Measurements from ENCODE around the gene PDE4B.

DNA sequence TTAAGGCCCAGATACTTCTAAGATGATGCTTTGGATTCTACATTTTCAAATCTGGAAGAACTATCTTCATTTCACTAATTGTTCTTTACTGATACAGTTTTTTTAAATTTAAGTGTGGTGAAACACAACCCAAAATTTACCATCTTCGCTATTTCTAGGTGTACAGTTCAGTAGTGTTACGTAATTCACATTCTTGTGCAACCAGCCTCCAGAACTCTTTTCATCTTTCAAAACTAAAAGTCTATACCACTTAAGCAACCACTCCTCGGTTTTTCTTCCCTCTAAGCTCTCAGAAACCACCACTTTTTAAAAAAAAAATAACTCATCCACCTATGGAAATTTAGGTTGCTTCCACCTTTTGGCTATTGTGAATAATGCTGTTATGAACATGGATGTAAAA is 220.7 kb downstream of the PDE4B start:
- TF ChIP-seq, protein P1, sequence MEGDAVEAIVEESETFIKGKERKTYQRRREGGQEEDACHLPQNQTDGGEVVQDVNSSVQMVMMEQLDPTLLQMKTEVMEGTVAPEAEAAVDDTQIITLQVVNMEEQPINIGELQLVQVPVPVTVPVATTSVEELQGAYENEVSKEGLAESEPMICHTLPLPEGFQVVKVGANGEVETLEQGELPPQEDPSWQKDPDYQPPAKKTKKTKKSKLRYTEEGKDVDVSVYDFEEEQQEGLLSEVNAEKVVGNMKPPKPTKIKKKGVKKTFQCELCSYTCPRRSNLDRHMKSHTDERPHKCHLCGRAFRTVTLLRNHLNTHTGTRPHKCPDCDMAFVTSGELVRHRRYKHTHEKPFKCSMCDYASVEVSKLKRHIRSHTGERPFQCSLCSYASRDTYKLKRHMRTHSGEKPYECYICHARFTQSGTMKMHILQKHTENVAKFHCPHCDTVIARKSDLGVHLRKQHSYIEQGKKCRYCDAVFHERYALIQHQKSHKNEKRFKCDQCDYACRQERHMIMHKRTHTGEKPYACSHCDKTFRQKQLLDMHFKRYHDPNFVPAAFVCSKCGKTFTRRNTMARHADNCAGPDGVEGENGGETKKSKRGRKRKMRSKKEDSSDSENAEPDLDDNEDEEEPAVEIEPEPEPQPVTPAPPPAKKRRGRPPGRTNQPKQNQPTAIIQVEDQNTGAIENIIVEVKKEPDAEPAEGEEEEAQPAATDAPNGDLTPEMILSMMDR (optimal IDR thresholded peaks at IDR 0.05 in 1 of 3, IDR thresholded peaks at IDR 0.05 in 1 of 3, conservative IDR thresholded peaks at IDR 0.05 in 1 of 3; ENCODE audit: extremely low read depth in 1 of 3, insufficient read depth in 2 of 3, low read length in 3 of 3): no peak
- no peak for TF ChIP-seq EZH2 (IDR thresholded peaks at IDR 0.05; ENCODE audit: low read length)

Measured in keratinocyte (primary cell).